Hepatocyte (in vitro differentiated cells): ENCODE data around the gene MOV10. TPM values are rescaled to one million over a fixed set of nuclear protein-coding genes. Genes with fewer than 3 reads are reported as not detected.
A peak's percentile ranks its signal among the peaks of the same experiment; 100 is the strongest.

Experiments
- DNase-seq: peaks from one replicate; pipeline ENCODE4 v3.0.0-alpha.2; 2016; ENCODE audit warnings: low spot score
- H2AFZ ChIP-seq: fragments of 200-600 bp; sonication (generic); 2 replicates; pipeline ENCODE4 v1.6.0; 2016; ENCODE audit warnings: antibody characterized with exemption, mild to moderate bottlenecking
- H3K27ac ChIP-seq: fragments of 200-600 bp; sonication (generic); 2 replicates; pipeline ENCODE4 v1.5.1; 2016; ENCODE audit warnings: mild to moderate bottlenecking
- H3K27me3 ChIP-seq: fragments of 200-600 bp; sonication (generic); 2 replicates; pipeline ENCODE4 v1.6.1; 2016
- H3K36me3 ChIP-seq: fragments of 200-600 bp; sonication (generic); replicated peaks from 2 replicates; pipeline ENCODE4 v1.5.1; 2016; ENCODE audit warnings: low read depth; ENCODE audit not compliant: insufficient read depth
- H3K4me1 ChIP-seq: fragments of 200-600 bp; sonication (generic); 2 replicates; pipeline ENCODE4 v1.5.1; 2016; ENCODE audit warnings: mild to moderate bottlenecking, moderate library complexity; ENCODE audit not compliant: insufficient read depth
- H3K4me2 ChIP-seq: fragments of 200-600 bp; sonication (generic); 2 replicates; pipeline ENCODE4 v1.6.0; 2016
- H3K4me3 ChIP-seq: fragments of 200-600 bp; sonication (generic); 2 replicates; pipeline ENCODE4 v1.5.1; 2016; ENCODE audit warnings: mild to moderate bottlenecking
- H3K79me2 ChIP-seq: fragments of 200-600 bp; sonication (generic); 2 replicates; pipeline ENCODE4 v1.6.0; 2017; ENCODE audit warnings: mild to moderate bottlenecking
- H3K9me2 ChIP-seq: fragments of 200-600 bp; sonication (generic); replicated peaks from 2 replicates; pipeline ENCODE4 v1.6.0; 2017; ENCODE audit warnings: mild to moderate bottlenecking; ENCODE audit not compliant: insufficient read depth
- H3K9me3 ChIP-seq: fragments of 200-600 bp; sonication (generic); 2 replicates; pipeline ENCODE4 v1.5.1; 2016; ENCODE audit warnings: low read depth, mild to moderate bottlenecking
- H4K20me1 ChIP-seq: fragments of 200-600 bp; sonication (generic); 2 replicates; pipeline ENCODE4 v1.6.0; 2016; ENCODE audit warnings: mild to moderate bottlenecking; ENCODE audit not compliant: insufficient read depth, poor library complexity, severe bottlenecking
- CTCF ChIP-seq: fragments of 200-600 bp; sonication (generic); IDR thresholded peaks from 2 replicates; pipeline ENCODE4 v1.5.1; 2016; ENCODE audit warnings: antibody characterized with exemption, mild to moderate bottlenecking; ENCODE audit not compliant: poor library complexity
- EZH2 ChIP-seq: fragments of 200-600 bp; sonication (generic); IDR thresholded peaks from 2 replicates; pipeline ENCODE4 v1.6.1; 2016; ENCODE audit warnings: antibody characterized with exemption, mild to moderate bottlenecking, borderline replicate concordance
- EZH2phosphoT487 ChIP-seq: fragments of 200-600 bp; sonication (generic); IDR thresholded peaks from one replicate; pipeline ENCODE4 v1.6.1; 2018; ENCODE audit warnings: antibody characterized with exemption, mild to moderate bottlenecking, low read depth, moderate library complexity; ENCODE audit not compliant: unreplicated experiment, severe bottlenecking
- WGBS: methylation state at CpG from one replicate; pipeline ENCODE4 v1.1.6; 2016; ENCODE audit warnings: low lambda C conversion rate; ENCODE audit errors: missing lambda C conversion rate; 5-methylcytosine and 5-hydroxymethylcytosine counted together
- polyA plus RNA-seq: library from polyadenylated mRNA; unstranded; fragments of >200 nt; fragmentation: Nextera tagmentation; extraction: Ambion mirVana; gene quantifications from 2 replicates; pipeline ENCODE4 v1.2.1, GENCODE V29; 2016
- total RNA-seq: library from RNA; depleted of rRNA; stranded (reverse); fragments of >200 nt; gene quantifications from 2 replicates; pipeline ENCODE4 v1.2.3, GENCODE V29; 2014

MOV10 gene
- total and polyA plus RNA-seq, 2 experiments from 2014 or later, result 98.2 to 133 TPM

DNA sequence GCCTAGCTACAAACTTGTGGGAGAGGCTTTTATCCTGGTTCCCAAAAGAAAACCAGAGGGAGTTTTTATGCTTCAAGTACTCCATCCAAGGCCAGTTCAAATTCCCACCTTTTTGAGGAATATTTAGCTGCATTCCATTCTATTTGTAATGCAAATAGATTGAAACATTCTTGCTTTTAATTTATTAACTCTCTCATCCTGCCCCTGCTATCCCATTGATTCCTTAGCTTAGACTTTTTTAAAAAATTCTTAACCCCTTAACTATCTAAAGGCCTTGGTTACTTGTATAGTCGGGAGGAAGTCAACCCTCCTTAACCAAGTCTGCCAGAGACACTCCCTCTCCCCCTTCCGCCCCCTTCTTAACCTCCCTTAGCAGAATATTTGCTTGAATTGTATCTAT, 2.5 kb upstream of the MOV10 start:
- Histone ChIP-seq H3K4me1 (peaks cover 19% of the 10 kb centered on the region), H3K9me3 (no peaks in the 10 kb centered on the region), H3K79me2 (peaks cover 17% of the 10 kb centered on the region), H3K4me3 (no peak overlapping the region), H3K27me3 (no peaks in the 10 kb centered on the region), H3K9me2 (no peaks in the 10 kb centered on the region), H2AFZ (no peak overlapping the region), H3K36me3 (no peaks in the 10 kb centered on the region), H3K27ac (peak overlapping the region; percentile 99), H4K20me1 (no peaks in the 10 kb centered on the region), H3K4me2 (no peak overlapping the region)
- 89% methylated on average over 2 of the region's 2 CpGs for WGBS
- no peak for TF ChIP-seq EZH2
- TF ChIP-seq CTCF, result no peak
- TF ChIP-seq EZH2phosphoT487, result no peak
- no peak for DNase-seq

DNA sequence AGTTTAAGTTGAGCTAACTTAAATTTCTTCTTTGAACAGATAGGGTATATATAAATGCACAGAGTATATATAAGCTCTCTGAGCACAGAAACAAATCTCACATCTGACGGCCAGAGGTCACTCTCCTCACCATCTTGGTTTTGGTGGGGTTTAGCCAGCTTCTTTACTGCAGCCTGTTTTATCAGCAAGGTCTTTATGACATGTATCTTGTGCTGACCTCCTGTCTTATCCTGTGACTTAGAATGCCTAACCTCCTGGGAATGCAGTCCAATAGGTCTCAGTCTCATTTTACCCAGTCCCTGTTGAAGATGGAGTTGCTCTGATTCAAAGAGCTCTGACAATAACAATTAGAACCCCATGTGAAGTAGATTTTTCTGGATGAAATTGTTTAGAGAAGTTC, 1.6 kb upstream of the MOV10 start:
- no peak for TF ChIP-seq EZH2phosphoT487
- TF ChIP-seq EZH2, result no peak
- no peak for TF ChIP-seq CTCF
- no peaks in the 10 kb centered on the region for H4K20me1 ChIP-seq
- H3K4me2 ChIP-seq, result peak overlapping the region; percentile 81
- H3K79me2 ChIP-seq, result peaks cover 26% of the 10 kb centered on the region
- H3K9me2 ChIP-seq, result no peaks in the 10 kb centered on the region
- DNase-seq, result no peak
- H3K27me3 ChIP-seq, result no peaks in the 10 kb centered on the region
- 74% methylated on average over 1 of the region's 1 CpG for WGBS
- H3K27ac ChIP-seq, result peak overlapping the region; percentile 99
- H3K4me3 ChIP-seq, result no peak overlapping the region
- peaks cover 19% of the 10 kb centered on the region for H3K4me1 ChIP-seq
- no peaks in the 10 kb centered on the region for H3K9me3 ChIP-seq
- no peak overlapping the region for H2AFZ ChIP-seq
- H3K36me3 ChIP-seq, result no peaks in the 10 kb centered on the region

GRCh38 chr1:112673592-112674439, 643 bp upstream of the MOV10 start:
- Histone ChIP-seq H4K20me1 (no peaks in the 10 kb centered on the region), H3K9me3 (no peaks in the 10 kb centered on the region), H3K79me2 (peaks cover 36% of the 10 kb centered on the region), H3K27me3 (no peaks in the 10 kb centered on the region), H3K4me2 (peak overlapping the region; percentile 81), H3K9me2 (no peaks in the 10 kb centered on the region), H2AFZ (peak overlapping the region; percentile 19), H3K27ac (peak overlapping the region; percentile 99), H3K36me3 (no peaks in the 10 kb centered on the region), H3K4me1 (peaks cover 19% of the 10 kb centered on the region), H3K4me3 (peak overlapping the region; percentile 78)
- DNase-seq, result peak; percentile 54
- WGBS, result 12% methylated on average over 17 of the region's 18 CpGs
- no peak for TF ChIP-seq EZH2
- TF ChIP-seq CTCF, result peak; percentile 48
